Activated naive CD4-positive, alpha-beta T cell treated with anti-CD3 and anti-CD28 coated beads, Interleukin-2, amount 50 U/mL, for 72 hours (primary cell): ENCODE data around the gene ENDOG. TPM values are rescaled to one million over a fixed set of nuclear protein-coding genes. Genes with fewer than 3 reads are reported as not detected.
"Not testable (repeated sequence)": the region's sequence is repeated elsewhere in the genome, so short reads cannot be mapped to it uniquely, and the experiment has no call there.

Experiments
- ATAC-seq, 2 donors: fragments of 150-1000 bp; cut with Tn5 transposase; 2 replicates each; pipeline ENCODE4 v1.10.0; 2021; ENCODE audit warnings: mild to moderate bottlenecking in 2 of 2, moderate library complexity in 2 of 2
- DNase-seq, 2 donors: peaks; one replicate each; pipeline ENCODE4 v3.0.0; 2021 to 2022; ENCODE audit warnings: low spot score in 2 of 2
- H3K27ac Mint-ChIP-seq, 2 donors: one replicate each; pipeline ENCODE4 v1.8.0; 2022; ENCODE audit warnings: mild to moderate bottlenecking in 2 of 2, mixed read lengths in 2 of 2
- H3K36me3 Mint-ChIP-seq, 2 donors: one replicate each; pipeline ENCODE4 v1.8.0; 2022; ENCODE audit warnings: mixed read lengths in 2 of 2
- H3K9me3 Mint-ChIP-seq, 2 donors: one replicate each; pipeline ENCODE4 v1.8.0; 2022; ENCODE audit warnings: mixed read lengths in 2 of 2
- total RNA-seq, 2 donors: library from RNA; stranded (reverse); gene quantifications; one replicate each; pipeline ENCODE4 v1.2.3, GENCODE V29; 2022

Gene ENDOG
- total RNA-seq: 10 to 100 TPM in 1 of 2 donors, 1 to 10 TPM in 1; 8.2 to 16.0 TPM

- peak; percentile 98 to 100 for DNase-seq
- Mint-ChIP-seq H3K9me3 (no peaks in the 10 kb centered on the region), H3K27ac (peak within 1 kb of the TSS; percentile 75 to 85)
These were observed at the start of gene ENDOG for GRCh38 chr9:128818099-128818838. Gene ENDOG, plus strand, starts transcription at chr9:128818500. Its CDS starts 185 bp downstream, at chr9:128818685.

DNA sequence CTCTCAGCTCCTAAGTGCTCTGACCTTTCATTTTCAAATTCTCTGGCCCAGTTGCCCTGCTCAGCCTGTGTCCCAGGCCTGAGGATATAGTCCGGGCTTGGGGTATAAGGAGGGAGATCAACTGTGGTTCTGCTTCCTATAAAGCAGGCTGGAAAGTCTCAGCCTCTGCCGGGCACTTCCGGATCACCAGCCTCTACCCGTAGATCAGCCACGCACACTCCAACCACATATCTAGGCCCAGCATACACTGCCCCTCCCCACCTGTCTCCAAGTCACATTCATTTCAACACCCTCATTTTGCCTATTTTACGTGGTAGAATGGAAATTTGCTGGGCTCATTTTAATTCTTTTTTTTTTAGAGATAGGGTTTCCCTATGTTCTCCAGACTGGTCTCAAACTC lies 49.7 kb upstream of the ENDOG start:
- Mint-ChIP-seq H3K36me3 (no peaks in the 10 kb centered on the region), H3K9me3 (no peaks in the 10 kb centered on the region), H3K27ac (peak overlapping the region in 1 of 2 donors; percentile 25)
- ATAC-seq: no peak
- no peak for DNase-seq

More at GRCh38 chr9:128818099-128818838, at the start of gene ENDOG:
- no peaks in the 10 kb centered on the region for H3K36me3 Mint-ChIP-seq
- peak; percentile 93 for ATAC-seq

DNA sequence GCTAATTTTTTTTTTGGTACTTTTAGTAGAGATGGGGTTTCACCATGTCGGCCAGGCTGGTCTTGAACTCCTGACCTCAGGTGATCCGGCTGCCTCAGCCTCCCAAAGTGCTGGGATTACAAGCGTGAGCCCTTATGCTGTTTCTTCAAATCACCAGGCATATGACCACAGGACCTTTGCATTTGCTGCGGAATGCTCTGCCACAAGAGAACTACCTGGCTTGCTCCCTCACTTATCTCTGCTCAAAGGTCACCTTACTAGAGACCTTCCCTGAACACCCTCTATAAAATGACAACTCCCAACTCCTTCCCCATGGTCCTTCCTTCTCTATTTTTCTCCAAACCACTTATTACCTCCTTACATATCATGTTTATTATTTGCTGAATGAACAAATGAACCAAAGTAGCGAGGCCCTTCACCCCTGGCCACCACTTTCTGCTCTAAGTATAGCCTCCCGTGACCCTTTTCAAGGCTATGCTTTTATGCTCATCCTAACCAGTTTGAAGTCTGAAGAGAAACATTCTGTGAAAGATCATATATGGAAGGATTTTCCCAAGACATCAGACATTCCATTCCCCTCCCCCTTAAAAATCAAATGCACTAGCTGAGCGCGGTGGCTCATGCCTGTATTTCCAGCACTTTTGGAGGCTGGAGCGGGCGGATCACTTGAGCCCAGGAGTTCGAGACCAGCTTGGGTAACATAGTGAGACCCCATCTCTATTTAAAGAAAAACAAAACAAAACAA lies 47.8 kb upstream of the ENDOG start:
- DNase-seq (no peak), ATAC-seq (no peak)
- peaks cover 0 to 5% of the 10 kb centered on the region in 2 donors for H3K9me3 Mint-ChIP-seq
- H3K27ac Mint-ChIP-seq: peak overlapping the region; percentile 94 to 98
- H3K36me3 Mint-ChIP-seq: peaks cover 0 to 7% of the 10 kb centered on the region in 2 donors

DNA sequence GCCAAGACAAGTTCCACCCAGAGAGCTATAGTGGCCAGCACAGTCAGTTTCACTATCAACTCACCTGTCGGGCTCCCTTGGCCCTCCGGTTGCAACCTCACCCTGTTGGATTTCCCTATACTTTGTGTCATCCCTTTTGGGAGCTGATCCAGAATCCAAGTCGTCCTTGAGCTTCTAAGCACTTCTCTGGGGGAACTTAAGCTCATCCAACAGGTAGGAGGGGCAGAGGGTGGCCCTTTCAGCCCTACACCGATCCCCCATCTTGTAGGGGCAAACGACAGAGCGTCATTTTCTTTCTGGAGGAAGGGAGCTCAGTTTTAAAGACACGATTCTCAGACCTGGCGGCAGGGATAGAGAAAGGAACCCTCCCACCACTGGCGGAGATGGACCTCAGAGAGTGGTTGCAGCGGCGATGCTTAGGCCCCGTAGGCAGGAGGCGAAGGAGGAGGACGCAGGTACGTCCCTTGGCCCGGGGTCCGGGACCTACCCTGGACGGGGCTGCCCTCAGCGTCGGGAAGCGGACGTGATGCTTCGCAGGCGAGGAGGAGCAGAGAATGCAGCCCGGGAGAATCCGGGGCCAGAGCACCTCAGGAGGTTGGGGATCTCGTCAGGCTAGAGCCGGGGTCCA lies 47.1 kb upstream of the ENDOG start:
- DNase-seq (peak in 1 of 2 donors; percentile 27), ATAC-seq (peak; percentile 39 to 40)
- peaks cover 0 to 7% of the 10 kb centered on the region in 2 donors for H3K36me3 Mint-ChIP-seq
- peaks cover 0 to 5% of the 10 kb centered on the region in 2 donors for H3K9me3 Mint-ChIP-seq
- H3K27ac Mint-ChIP-seq: peak overlapping the region; percentile 94 to 98

DNA sequence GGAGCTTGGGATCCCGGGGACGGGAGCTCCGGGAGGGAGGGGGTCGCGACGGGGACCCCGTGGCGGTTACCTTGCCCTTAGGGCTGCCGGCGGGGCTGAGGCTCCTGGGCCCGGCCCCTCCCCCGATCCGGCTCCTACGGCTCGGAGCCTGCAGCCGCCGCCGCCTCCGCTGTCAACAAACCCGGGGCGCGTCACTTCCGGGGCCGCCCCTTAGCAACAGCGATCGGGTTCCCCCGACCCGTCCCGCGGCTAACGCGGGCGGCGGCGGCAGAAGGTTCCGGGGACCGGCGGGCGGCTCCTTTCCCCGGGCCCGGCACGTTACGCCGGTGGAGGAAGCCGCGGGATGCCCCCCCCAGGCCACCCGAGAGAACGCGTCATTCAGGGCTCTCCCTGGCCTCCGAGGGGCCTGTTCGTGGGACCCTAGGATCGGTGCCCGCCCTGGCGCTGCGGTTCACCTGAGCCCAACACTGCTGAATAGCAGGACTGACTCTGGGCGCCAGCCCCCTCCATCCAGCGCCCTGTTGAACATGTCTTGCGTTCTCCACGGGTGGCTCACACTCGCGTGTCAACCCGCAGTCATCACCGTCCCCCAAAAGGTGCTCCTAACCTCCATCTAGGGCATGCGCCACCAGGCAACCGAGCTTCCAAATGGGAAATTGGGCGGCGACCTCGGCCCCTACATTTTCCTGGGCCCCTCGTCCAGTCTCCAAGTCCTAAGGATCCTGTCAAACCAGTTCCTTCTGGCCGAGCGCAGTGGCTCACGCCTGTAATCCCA lies 46.4 kb upstream of the ENDOG start, which contains the start of gene ZER1:
Gene ZER1, minus strand, starts transcription at position 183 of the 775 bp plus-strand sequence. CDS start 16,362 bp downstream, outside the sequence.
- H3K36me3 Mint-ChIP-seq: peaks cover 0 to 7% of the 10 kb centered on the region in 2 donors
- peaks cover 0 to 5% of the 10 kb centered on the region in 2 donors for H3K9me3 Mint-ChIP-seq
- ATAC-seq (peak; percentile 97 to 98), DNase-seq (peak; percentile 89 to 95)
- peak within 1 kb of the TSS; percentile 94 to 98 for H3K27ac Mint-ChIP-seq

DNA sequence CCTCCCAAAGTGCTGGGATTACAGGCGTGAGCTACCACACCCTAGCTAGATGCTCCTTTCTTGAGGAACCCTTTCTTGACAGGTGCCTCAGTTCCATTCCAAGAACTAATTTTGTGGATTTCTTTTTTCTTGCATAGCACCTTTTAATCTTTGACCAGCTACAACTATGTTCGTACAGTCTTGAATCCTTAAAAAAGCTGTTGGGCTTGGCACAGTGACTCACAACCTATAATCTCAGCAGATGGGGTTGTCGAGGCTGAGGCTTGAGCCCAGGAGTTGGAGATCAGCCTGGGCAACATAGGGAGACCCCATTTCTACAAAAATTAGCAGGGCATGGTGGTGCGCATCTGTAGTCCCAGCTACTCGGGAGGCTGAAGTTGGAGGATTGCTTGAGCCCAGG lies 45.3 kb upstream of the ENDOG start:
- Mint-ChIP-seq H3K9me3 (peaks cover 0 to 5% of the 10 kb centered on the region in 2 donors), H3K27ac (peak overlapping the region in 1 of 2 donors; percentile 94), H3K36me3 (peaks cover 0 to 7% of the 10 kb centered on the region in 2 donors)
- DNase-seq: no peak
- ATAC-seq: no peak

- ATAC-seq: no peak
- Mint-ChIP-seq H3K36me3 (peaks cover 0 to 7% of the 10 kb centered on the region in 2 donors), H3K9me3 (peaks cover 0 to 5% of the 10 kb centered on the region in 2 donors), H3K27ac (no peak overlapping the region)
- no peak for DNase-seq
These were observed 43.5 kb upstream of the ENDOG start for GRCh38 chr9:128774804-128775203.

- not testable (repeated sequence) for H3K9me3 Mint-ChIP-seq, H3K36me3 Mint-ChIP-seq, ATAC-seq, DNase-seq, H3K27ac Mint-ChIP-seq
These were observed 38.2 kb upstream of the ENDOG start for GRCh38 chr9:128780093-128780492.

DNA sequence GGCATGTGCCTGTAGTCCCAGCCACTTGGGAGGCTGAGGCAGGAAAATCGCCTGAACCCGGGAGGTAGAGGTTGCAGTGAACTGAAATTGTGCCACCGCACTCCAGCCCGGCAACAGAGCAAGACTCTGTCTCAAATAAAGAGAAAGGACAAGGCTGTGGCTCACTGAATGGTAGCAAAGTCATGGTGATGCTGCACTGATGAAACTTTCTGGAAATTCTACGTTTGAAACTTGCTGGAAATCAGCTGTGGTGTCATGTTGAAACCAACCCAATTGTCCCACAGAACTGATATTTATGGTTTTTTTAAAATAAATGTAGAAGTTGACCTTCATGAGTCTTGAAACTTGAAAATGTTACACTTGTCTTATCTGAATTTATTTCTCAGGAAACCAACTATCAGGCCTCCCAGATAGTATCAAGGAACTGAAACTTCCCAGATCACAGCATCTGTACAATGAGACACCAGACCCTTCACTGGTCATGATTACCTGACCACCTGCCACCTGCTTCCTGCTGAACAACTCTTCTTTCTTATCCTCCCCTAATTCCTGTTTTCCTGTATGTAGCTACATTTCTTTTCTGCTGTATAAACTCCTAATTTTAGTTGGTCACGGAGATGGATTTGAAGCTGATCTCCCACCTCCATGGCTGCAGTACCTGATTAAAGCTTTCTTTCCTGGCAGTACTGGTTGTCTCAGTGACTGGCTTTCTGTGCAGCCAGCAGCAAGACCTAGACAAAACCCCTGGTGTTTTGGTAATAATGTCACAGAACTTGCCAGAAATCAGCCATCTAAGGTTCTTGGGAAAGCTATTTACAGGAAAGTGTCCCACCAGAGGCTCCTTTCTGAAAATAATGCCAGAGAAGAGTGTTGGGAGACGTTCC lies 36.9 kb upstream of the ENDOG start:
- Mint-ChIP-seq H3K27ac (peak overlapping the region in 1 of 2 donors; percentile 78), H3K9me3 (peaks cover 3 to 4% of the 10 kb centered on the region in 2 donors), H3K36me3 (peaks cover 0 to 5% of the 10 kb centered on the region in 2 donors)
- ATAC-seq: peak in 1 of 2 donors; percentile 64
- DNase-seq: no peak

DNA sequence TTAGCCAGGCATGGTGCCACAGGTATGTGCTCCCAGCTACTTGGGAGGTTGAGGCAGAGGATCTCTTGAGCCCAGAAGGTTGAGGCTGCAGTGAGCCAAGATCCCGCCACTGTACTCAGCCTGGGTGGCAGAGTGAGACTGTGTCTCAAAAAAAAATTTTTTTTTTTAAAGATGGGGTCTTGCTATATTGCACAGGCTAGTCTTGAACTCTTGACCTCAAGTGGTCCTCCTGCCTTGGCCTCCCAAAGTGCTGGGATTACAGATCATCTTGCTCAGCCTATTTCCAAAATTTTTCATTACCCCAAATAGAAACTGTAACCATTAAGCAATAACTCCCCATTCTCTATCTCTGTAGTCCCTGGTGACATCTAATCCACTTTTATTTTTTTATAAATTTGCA lies 35.6 kb upstream of the ENDOG start:
- Mint-ChIP-seq H3K9me3 (peaks cover 3 to 4% of the 10 kb centered on the region in 2 donors), H3K27ac (no peak overlapping the region), H3K36me3 (peaks cover 4 to 8% of the 10 kb centered on the region in 2 donors)
- DNase-seq (no peak), ATAC-seq (no peak)

GRCh38 chr9:128785427-128785826 lies 32.9 kb upstream of the ENDOG start:
- ATAC-seq (no peak), DNase-seq (no peak)
- no peak overlapping the region for H3K27ac Mint-ChIP-seq
- peaks cover 3 to 4% of the 10 kb centered on the region in 2 donors for H3K9me3 Mint-ChIP-seq
- H3K36me3 Mint-ChIP-seq: peaks cover 7 to 11% of the 10 kb centered on the region in 2 donors

DNA sequence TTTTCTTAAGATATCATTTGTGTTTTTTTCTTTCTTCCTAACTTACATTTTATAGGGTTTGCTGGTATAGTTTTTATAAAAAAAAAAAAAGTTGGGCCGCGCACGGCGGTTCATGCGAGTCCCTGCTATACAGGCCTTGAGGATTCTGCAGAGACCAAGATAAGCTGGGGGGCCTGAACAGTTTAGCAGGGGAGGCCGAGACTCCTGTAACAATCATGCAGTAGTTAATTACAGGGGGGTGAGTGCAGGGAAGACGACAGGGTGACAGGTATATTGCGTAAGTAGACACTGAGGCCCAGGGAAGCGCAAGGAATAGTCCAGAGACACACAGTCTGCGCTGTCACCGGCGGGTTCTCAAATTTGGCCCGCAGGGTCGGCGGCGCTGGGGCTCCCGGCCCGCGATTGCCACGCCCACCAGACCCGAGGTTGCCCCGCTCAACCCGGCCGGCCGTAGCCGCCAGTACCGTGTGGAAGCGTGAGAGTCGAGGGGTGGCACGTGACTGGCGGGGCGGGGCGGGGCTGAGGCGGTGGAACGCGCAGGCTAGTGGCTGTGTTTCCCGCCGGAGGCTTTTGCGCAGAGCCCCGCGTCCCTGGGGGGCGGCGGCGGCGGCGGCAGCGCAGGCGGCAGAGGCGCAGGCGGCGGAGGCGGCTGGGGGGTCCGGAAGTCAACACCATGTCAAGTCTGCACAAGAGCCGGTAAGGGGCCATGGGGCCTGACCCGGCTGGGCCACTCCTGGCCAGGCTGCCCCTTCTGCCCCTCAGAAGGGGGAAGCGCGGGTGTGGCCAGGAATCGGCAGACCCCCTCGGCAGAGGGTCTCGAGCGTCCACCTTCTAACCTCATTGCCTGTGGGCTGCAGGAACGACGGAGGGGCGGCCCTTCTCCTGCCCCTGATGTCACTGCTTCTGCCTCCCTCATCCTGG lies 31.4 kb upstream of the ENDOG start, which contains the start of gene TBC1D13:
Gene TBC1D13, plus strand, starts transcription at position 573 of the 921 bp plus-strand sequence. Its CDS starts 101 bp downstream, at position 674.
- Mint-ChIP-seq H3K9me3 (no peaks in the 10 kb centered on the region), H3K36me3 (peaks cover 6 to 7% of the 10 kb centered on the region in 2 donors), H3K27ac (peak within 1 kb of the TSS; percentile 85 to 97)
- ATAC-seq (peak; percentile 98 to 99), DNase-seq (peak; percentile 86 to 91)

- Mint-ChIP-seq H3K27ac (peak overlapping the region; percentile 85 to 96), H3K9me3 (no peaks in the 10 kb centered on the region), H3K36me3 (peaks cover 6 to 7% of the 10 kb centered on the region in 2 donors)
- ATAC-seq (peak in 1 of 2 donors; percentile 17), DNase-seq (no peak)
These were observed 30.6 kb upstream of the ENDOG start for GRCh38 chr9:128787659-128788058.

GRCh38 chr9:128788445-128788844 lies 29.9 kb upstream of the ENDOG start:
- peaks cover 6 to 7% of the 10 kb centered on the region in 2 donors for H3K36me3 Mint-ChIP-seq
- H3K27ac Mint-ChIP-seq: peak overlapping the region; percentile 85 to 96
- H3K9me3 Mint-ChIP-seq: no peaks in the 10 kb centered on the region
- ATAC-seq: no peak
- no peak for DNase-seq
